ENCODE data around the gene NMBR.
"Not testable (repeated sequence)": the region's sequence is repeated elsewhere in the genome, so short reads cannot be mapped to it uniquely, and the experiment has no call there.

The NMBR gene

GRCh38 chr6:142068416-142068815, 78.5 kb downstream of the NMBR start:
- no peak for TF ChIP-seq CTCF (IDR thresholded peaks at IDR 0.05; ENCODE audit: low read depth, low read length, missing control alignments)
- no peak overlapping the region for H3K4me3 ChIP-seq (replicated peaks; ENCODE audit: low read depth, low read length)
- DNase-seq (ENCODE audit: extremely low read depth, low read depth): no peak

- not testable (repeated sequence) for H3K4me3 ChIP-seq (replicated peaks; ENCODE audit: low read depth, low read length); DNase-seq (ENCODE audit: extremely low read depth, low read depth)
These were observed 84.1 kb downstream of the NMBR start for GRCh38 chr6:142062861-142063260.

- TF ChIP-seq CTCF (IDR thresholded peaks at IDR 0.05; ENCODE audit: low read depth, low read length, missing control alignments): no peak
- no peak overlapping the region for H3K4me3 ChIP-seq (replicated peaks; ENCODE audit: low read depth, low read length)
- DNase-seq (ENCODE audit: extremely low read depth, low read depth): peak; percentile 29
These were observed 88.2 kb downstream of the NMBR start for GRCh38 chr6:142058551-142059290.

GRCh38 chr6:142055219-142055618, 91.7 kb downstream of the NMBR start:
- no peak for DNase-seq (ENCODE audit: extremely low read depth, low read depth)
- no peak for TF ChIP-seq CTCF (IDR thresholded peaks at IDR 0.05; ENCODE audit: low read depth, low read length, missing control alignments)
- no peak overlapping the region for H3K4me3 ChIP-seq (replicated peaks; ENCODE audit: low read depth, low read length)

GRCh38 chr6:142051404-142051803, 95.5 kb downstream of the NMBR start:
- no peak for TF ChIP-seq CTCF (IDR thresholded peaks at IDR 0.05; ENCODE audit: low read depth, low read length, missing control alignments)

GRCh38 chr6:142048593-142048980, 98.3 kb downstream of the NMBR start:
- TF ChIP-seq CTCF (IDR thresholded peaks at IDR 0.05; ENCODE audit: low read depth, low read length, missing control alignments): no peak
- DNase-seq (ENCODE audit: extremely low read depth, low read depth): no peak
- no peak overlapping the region for H3K4me3 ChIP-seq (replicated peaks; ENCODE audit: low read depth, low read length)

More at GRCh38 chr6:142051404-142051803, 95.5 kb downstream of the NMBR start:
- no peak for DNase-seq (ENCODE audit: extremely low read depth, low read depth)
- no peak overlapping the region for H3K4me3 ChIP-seq (replicated peaks; ENCODE audit: low read depth, low read length)

- no peak for DNase-seq (ENCODE audit: extremely low read depth, low read depth)
- TF ChIP-seq CTCF (IDR thresholded peaks at IDR 0.05; ENCODE audit: low read depth, low read length, missing control alignments): no peak
- H3K4me3 ChIP-seq (replicated peaks; ENCODE audit: low read depth, low read length): no peak overlapping the region
These were observed 98.9 kb downstream of the NMBR start for GRCh38 chr6:142047934-142048592.

Data from HFF-Myc (cell line).